ENCODE measurements around the gene HDAC4. TPM values are rescaled to one million over a fixed set of nuclear protein-coding genes. Genes with fewer than 3 reads are reported as not detected.

HDAC4 gene
- total and polyA plus RNA-seq, 2 experiments from 2014 or later: 8.1 to 41.8 TPM

DNA sequence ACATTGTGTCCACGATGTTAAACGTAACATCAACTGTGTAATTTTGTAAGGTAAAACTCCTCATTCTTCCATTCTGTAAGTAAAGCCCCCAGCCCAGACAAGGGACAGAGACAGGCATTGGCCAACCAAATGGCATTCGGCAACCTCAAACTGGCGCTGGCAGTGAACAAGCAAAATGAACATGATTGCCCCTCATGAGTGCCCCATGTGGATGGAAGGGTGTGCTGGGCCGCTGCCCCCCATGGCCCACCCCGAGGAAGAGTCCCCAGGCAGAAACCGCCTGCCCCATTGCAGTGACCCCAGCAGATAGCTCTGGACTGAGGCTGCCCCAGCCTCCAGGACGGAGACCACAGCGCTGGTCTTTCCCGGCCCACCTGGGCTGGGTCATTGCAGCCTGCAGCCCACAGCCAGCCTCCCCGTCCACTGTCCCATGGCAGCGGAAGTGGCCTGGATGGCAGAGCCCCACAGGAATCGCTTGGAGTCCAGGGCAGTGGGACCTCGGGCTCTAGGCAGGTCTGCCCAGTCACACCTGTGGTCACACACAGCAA, 220.2 kb downstream of the HDAC4 start:
- Histone ChIP-seq H3K4me3 (no peak overlapping the region), H4K20me1 (replicated peaks; ENCODE audit: insufficient read depth) (no peaks in the 10 kb centered on the region), H3K79me2 (replicated peaks; ENCODE audit: insufficient read depth) (no peaks in the 10 kb centered on the region), H3K36me3 (ENCODE audit: insufficient read depth) (no peaks in the 10 kb centered on the region), H3K4me1 (ENCODE audit: insufficient read depth) (no peaks in the 10 kb centered on the region), H3K4me2 (no peak overlapping the region), H3K9me2 (ENCODE audit: insufficient read depth) (no peaks in the 10 kb centered on the region), H3F3A (replicated peaks; ENCODE audit: low read depth) (no peaks in the 10 kb centered on the region), H3K27ac (ENCODE audit: low read depth) (no peak overlapping the region), H2AFZ (no peak overlapping the region), H3K27me3 (ENCODE audit: insufficient read depth) (no peaks in the 10 kb centered on the region)
- H3K27me3 Mint-ChIP-seq (ENCODE audit: insufficient read depth, low read depth, poor library complexity): peaks cover 14% of the 10 kb centered on the region
- H3K4me3 Mint-ChIP-seq: no peak overlapping the region
- ATAC-seq (no peak), DNase-seq (ENCODE audit: low spot score) (no peak)
- peaks cover 46% of the 10 kb centered on the region for H3K36me3 Mint-ChIP-seq (ENCODE audit: low read depth)
- peaks cover 24% of the 10 kb centered on the region for H3K9me3 Mint-ChIP-seq
- peak overlapping the region; percentile 87; the same call in 1 of the 2 replicates for H3K27ac Mint-ChIP-seq
- peaks cover 12% of the 10 kb centered on the region for H3K4me1 Mint-ChIP-seq
- TF ChIP-seq REST (IDR thresholded peaks at IDR 0.05; ENCODE audit: unreplicated experiment) (no peak), JUNB (IDR thresholded peaks at IDR 0.05; ENCODE audit: unreplicated experiment) (no peak)

GRCh38 chr2:239179851-239180371, 220.9 kb downstream of the HDAC4 start:
- no peaks in the 10 kb centered on the region for H4K20me1 ChIP-seq (replicated peaks; ENCODE audit: insufficient read depth)
- no peak overlapping the region for H3K4me2 ChIP-seq
- H3K4me1 ChIP-seq (ENCODE audit: insufficient read depth): no peaks in the 10 kb centered on the region
- Mint-ChIP-seq H3K9me3 (peaks cover 26% of the 10 kb centered on the region), H3K27me3 (ENCODE audit: insufficient read depth, low read depth, poor library complexity) (peaks cover 14% of the 10 kb centered on the region), H3K4me1 (peaks cover 12% of the 10 kb centered on the region), H3K4me3 (no peak overlapping the region), H3K27ac (no peak overlapping the region), H3K36me3 (ENCODE audit: low read depth) (peaks cover 53% of the 10 kb centered on the region)
- H3K27me3 ChIP-seq (ENCODE audit: insufficient read depth): no peaks in the 10 kb centered on the region
- no peak overlapping the region for H2AFZ ChIP-seq
- no peaks in the 10 kb centered on the region for H3F3A ChIP-seq (replicated peaks; ENCODE audit: low read depth)
- H3K79me2 ChIP-seq (replicated peaks; ENCODE audit: insufficient read depth): no peaks in the 10 kb centered on the region
- peaks cover 3% of the 10 kb centered on the region; the same call in 1 of the 2 replicates for H3K36me3 ChIP-seq (ENCODE audit: insufficient read depth)
- H3K9me2 ChIP-seq (ENCODE audit: insufficient read depth): no peaks in the 10 kb centered on the region
- H3K27ac ChIP-seq (ENCODE audit: low read depth): no peak overlapping the region
- H3K4me3 ChIP-seq: no peak overlapping the region
- no peak for ATAC-seq
- no peak for DNase-seq (ENCODE audit: low spot score)
- TF ChIP-seq ETS1 (IDR thresholded peaks at IDR 0.05) (no peak), CREB1 (CRISPR knock-in tag; IDR thresholded peaks at IDR 0.05; ENCODE audit: low read depth) (no peak), ZNF462 (CRISPR knock-in tag; IDR thresholded peaks at IDR 0.05) (no peak), REST (IDR thresholded peaks at IDR 0.05; ENCODE audit: unreplicated experiment) (no peak), JUNB (IDR thresholded peaks at IDR 0.05; ENCODE audit: unreplicated experiment) (no peak)

Measured in GM23338 (cell line).